ENCODE measurements around the gene FLNA. TPM values are rescaled to one million over a fixed set of nuclear protein-coding genes. Genes with fewer than 3 reads are reported as not detected.
"Not testable (repeated sequence)": the region's sequence is repeated elsewhere in the genome, so short reads cannot be mapped to it uniquely, and the experiment has no call there.

The FLNA gene
- polyA plus RNA-seq, 1 donor, result 416 TPM

DNA sequence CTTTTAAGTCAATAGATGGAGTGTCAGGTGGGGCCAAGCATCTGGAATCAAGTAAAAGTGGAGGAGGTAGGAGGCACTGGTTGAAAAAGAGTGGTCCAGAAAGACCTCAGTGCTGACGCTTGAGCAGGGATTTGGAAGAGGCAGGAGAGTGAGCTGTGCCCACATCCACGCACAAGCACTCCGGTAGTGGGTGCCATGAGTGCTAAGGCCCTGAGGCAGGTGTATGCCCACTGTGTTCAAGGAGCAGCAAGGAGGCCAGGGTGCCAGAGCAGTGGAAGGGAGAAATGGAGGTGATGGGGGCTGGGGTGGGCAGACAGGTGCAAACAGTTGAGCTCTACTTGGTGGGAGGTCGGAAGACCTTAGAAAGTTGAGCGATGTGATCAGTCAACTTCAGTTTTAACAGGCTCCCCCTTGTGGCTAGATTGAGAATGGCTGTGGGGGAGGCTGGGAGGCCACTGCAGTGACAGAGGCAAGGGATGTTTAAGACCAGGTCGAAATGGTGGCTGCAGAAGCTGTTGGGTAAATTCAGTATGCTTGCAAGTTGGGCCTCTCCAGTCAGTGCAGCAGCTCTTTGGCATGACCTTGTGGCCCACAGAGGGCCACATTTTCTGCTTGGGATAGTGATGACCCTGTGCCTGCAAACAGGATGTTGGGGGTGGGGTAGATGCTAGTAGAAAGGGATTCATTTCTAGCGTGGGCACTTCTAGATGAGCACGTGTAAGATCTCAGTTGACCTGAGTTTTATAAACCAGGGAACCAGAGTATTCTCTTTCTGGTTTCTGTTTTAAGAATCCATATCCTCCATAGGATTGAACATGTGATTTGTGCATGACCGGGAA lies 66.1 kb downstream of the FLNA start:
- peak; percentile 28 for DNase-seq

DNA sequence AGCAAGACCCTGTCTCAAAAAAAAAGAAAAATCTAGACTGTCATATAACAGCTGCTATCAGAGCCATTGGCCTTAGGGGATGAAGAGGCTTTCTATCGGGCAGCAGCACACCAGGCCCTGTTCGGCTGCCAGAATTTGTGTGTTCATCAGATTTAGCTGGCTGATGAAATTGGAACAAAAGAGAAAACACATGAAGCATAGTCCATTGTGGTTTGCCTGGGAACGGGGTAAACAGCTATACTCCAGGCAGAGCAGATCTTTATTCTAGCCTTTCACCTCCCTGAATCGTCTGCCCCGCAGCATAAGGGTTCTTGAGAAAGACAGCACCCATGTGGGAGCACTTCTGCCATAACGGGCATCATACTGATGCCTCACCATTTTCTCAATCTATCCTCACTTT lies 67.2 kb downstream of the FLNA start:
- no peak for DNase-seq

DNA sequence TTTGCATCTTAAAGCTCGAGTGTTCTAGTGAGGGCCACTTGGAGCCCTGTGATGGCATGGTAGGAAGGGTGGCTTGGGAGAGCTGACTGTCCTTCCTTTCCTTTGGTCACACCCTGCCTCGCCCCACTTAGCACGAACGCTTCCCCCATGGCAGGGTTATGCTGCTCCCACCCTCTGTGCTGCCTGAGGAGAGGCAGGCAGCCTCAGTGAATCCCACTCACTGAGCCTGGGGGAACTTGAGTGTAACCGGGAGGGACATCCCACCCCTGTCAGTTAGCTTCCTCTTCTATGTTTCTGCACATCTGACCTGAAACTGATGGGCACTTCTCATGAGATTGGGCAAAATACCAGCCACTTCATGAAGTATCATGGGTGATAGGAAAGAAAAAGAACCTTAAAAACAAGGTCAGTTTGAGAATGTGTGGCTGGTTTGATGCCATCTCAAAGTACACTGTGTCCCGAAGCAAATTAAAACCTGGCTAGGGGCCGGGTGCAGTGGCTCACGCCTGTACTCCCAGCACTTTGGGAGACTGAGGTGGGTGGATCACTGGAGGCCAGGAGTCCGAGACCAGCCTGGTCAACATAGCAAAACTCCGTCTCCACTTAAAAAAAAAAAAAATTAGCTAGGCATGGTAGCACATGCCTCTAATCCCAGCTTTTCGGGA lies 68.8 kb downstream of the FLNA start:
- DNase-seq, result no peak

DNA sequence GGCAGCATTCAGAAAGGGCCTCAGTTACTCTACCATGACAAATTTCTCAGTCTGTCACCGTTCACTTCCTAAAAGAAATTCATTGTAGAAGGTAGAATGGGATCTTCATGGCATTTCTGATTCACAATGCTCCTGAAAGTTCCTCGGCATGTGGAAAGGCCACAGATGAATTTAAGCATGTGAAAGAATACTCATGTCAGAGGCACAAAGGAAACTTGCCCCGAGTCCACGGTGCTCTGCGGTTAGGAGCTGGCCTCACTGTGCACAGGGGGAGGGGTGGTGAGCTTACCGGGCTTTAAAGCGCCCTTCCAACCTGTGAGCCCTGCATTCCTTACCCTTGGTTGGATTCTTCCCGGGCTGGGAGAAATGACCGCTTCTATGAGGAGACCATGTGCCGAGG lies 69.6 kb downstream of the FLNA start:
- no peak for DNase-seq

DNA sequence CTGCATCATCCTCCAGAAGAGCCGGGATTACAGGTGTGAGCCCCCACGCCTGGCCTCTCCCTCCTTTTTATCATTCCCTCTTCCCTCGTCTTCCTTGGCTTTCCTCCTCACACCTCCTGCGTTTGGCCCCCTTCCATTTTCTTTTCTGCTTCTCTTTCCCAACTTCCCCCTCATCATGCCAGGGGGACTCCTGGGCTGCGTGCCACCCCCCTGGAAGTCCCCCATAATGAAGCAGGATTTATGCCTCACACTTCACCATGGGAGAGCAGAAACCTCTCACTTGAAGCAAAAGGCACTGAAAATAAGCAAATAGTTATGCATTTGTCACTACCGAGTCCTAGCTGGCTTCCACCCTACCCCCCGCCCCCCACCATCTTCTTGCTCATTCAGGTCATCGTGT lies 71.0 kb downstream of the FLNA start:
- no peak for DNase-seq

DNA sequence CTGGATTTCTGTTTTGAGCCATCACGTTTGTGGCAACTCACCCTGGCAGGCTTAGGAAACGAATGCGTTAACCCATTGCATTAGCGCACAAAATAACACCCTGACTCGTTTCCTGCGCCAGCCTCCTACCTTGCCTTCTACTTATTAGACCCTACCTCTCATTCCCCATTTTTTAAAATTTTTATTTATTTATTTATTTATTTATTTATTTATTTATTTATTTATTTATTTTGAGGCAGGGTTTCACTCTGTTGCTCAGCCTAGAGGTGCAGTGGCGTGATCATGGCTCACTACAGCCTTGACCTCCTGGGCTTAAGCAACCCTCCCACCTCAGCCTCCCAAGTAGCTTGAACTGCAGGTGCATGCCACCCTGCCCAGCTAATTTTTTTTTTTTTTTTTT lies 71.4 kb downstream of the FLNA start:
- DNase-seq, result not testable (repeated sequence)

DNA sequence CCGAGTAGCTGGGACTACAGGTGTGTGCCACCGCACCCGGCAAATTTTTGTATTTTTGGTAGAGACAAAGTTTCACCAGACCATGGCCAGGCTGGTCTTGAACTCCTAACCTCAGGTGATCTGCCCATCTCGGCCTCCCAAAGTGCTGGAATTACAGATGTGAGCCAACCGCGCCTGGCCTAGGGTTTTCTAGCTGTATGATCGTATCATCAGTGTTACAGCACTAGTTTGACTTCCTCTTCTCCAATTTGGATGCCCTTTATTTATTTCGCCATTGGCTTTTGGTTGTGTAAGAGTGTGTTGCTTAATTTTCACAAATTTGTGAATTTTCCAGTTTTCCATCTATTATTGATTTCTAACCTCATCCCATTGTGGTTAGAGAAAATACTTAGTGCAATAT lies 73.6 kb downstream of the FLNA start:
- no peak for DNase-seq

Other genes with a start within 250 kb of the FLNA start
- not detected for gene OPN1LW, start 230.4 kb downstream of the FLNA start, polyA plus RNA-seq (ENCODE audit: insufficient read length)
- not detected for gene OPN1MW, start 192.0 kb downstream of the FLNA start, polyA plus RNA-seq (ENCODE audit: insufficient read length)
- not detected for gene OPN1MW2, start 154.9 kb downstream of the FLNA start, polyA plus RNA-seq (ENCODE audit: insufficient read length)
- gene OPN1MW3, start 117.1 kb downstream of the FLNA start, polyA plus RNA-seq (ENCODE audit: insufficient read length), result not detected
- not detected for gene TEX28, start 79.5 kb downstream of the FLNA start, polyA plus RNA-seq (ENCODE audit: insufficient read length)
- gene TKTL1, start 78.8 kb downstream of the FLNA start, polyA plus RNA-seq (ENCODE audit: insufficient read length), result 0.28 TPM
- gene EMD, start 4.7 kb upstream of the FLNA start, polyA plus RNA-seq (ENCODE audit: insufficient read length), result 68.2 TPM
- 2,735 TPM for gene RPL10, start 23.7 kb upstream of the FLNA start, polyA plus RNA-seq (ENCODE audit: insufficient read length)
- gene DNASE1L1, start 34.6 kb upstream of the FLNA start, polyA plus RNA-seq (ENCODE audit: insufficient read length), result 13.1 TPM
- gene TAFAZZIN, start 36.9 kb upstream of the FLNA start, polyA plus RNA-seq (ENCODE audit: insufficient read length), result 39.1 TPM
- gene ATP6AP1, start 54.0 kb upstream of the FLNA start, polyA plus RNA-seq (ENCODE audit: insufficient read length), result 140 TPM
- 126 TPM for gene GDI1, start 62.5 kb upstream of the FLNA start, polyA plus RNA-seq (ENCODE audit: insufficient read length)
- gene FAM50A, start 69.5 kb upstream of the FLNA start, polyA plus RNA-seq (ENCODE audit: insufficient read length), result 49.6 TPM
- gene PLXNA3, start 83.6 kb upstream of the FLNA start, polyA plus RNA-seq (ENCODE audit: insufficient read length), result 60.5 TPM
- 8.9 TPM for gene LAGE3, start 104.6 kb upstream of the FLNA start, polyA plus RNA-seq (ENCODE audit: insufficient read length)
- gene UBL4A, start 112.0 kb upstream of the FLNA start, polyA plus RNA-seq (ENCODE audit: insufficient read length), result 24.5 TPM
- gene SLC10A3, start 116.0 kb upstream of the FLNA start, polyA plus RNA-seq (ENCODE audit: insufficient read length), result 15.2 TPM
- 28.7 TPM for gene FAM3A, start 141.6 kb upstream of the FLNA start, polyA plus RNA-seq (ENCODE audit: insufficient read length)
- 41.7 TPM for gene G6PD, start 172.2 kb upstream of the FLNA start, polyA plus RNA-seq (ENCODE audit: insufficient read length)
- gene IKBKG, start 173.0 kb upstream of the FLNA start, polyA plus RNA-seq (ENCODE audit: insufficient read length), result 14.0 TPM
- gene CTAG1A, start 210.5 kb upstream of the FLNA start, polyA plus RNA-seq (ENCODE audit: insufficient read length), result not detected
- not detected for gene CTAG1B, start 244.6 kb upstream of the FLNA start, polyA plus RNA-seq (ENCODE audit: insufficient read length)